Myocyte (in vitro differentiated cells): ENCODE data around the gene RNF220. TPM values are rescaled to one million over a fixed set of nuclear protein-coding genes. Genes with fewer than 3 reads are reported as not detected.
A peak's percentile ranks its signal among the peaks of the same experiment; 100 is the strongest.

Source experiments
- DNase-seq: peaks from one replicate; pipeline ENCODE4 v3.0.0-alpha.2; 2012; ENCODE audit warnings: low read depth
- polyA plus RNA-seq: library from polyadenylated mRNA; unstranded; fragments of >200 nt; gene quantifications from one replicate; pipeline ENCODE4 v1.2.1, GENCODE V29; 2012; ENCODE audit warnings: missing spikeins
- total RNA-seq: library from RNA; depleted of rRNA; stranded (reverse); fragments of >200 nt; gene quantifications from 2 replicates; pipeline ENCODE4 v1.2.3, GENCODE V29; 2014

Gene RNF220
- 129 and 153 TPM in 2 replicates for total RNA-seq
- 86.6 TPM for polyA plus RNA-seq

DNA sequence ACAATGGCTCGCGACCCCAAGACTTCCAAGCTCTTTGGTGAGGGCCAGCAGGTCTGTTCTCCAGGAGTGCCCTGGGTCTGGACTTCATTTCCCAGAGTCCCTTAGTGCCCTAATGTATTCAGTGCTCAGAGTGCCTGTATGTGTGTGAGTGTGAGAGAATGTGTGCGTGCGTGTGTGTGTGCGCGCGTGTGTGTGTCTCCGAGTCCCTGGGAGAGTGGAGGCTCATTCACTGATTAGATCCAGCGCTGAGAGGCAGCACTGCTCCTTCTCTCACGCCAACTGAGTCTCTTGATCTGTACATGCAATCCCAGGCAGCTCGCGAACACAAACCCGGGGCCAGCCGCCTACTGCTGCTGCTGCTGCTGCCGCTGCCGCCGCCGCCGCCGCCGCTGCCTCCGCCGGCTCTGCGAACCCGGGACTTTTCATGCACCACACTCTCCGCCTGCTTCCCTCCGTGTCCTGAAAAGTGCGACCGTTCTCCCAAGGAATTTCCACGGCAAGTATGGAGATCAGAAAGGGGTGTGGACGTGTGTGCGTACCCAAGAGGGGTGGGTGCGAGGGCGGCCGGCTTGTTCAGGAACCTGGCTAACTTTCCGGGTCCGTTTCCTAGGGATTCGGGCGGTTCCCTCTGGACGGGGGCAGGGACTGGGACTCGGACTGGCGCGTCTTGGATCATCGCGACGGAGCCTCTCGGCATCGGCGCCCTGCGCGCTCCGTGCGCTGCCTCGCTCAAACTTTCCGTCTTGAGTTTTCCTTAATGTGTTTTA lies at the start of gene RNF220:
Gene RNF220, plus strand, starts transcription at position 225 of the 767 bp plus-strand sequence.
- DNase-seq = peak; percentile 71

- DNase-seq = no peak
Measured at GRCh38 chr1:44355582-44356305, 49.3 kb upstream of the RNF220 start.

DNA sequence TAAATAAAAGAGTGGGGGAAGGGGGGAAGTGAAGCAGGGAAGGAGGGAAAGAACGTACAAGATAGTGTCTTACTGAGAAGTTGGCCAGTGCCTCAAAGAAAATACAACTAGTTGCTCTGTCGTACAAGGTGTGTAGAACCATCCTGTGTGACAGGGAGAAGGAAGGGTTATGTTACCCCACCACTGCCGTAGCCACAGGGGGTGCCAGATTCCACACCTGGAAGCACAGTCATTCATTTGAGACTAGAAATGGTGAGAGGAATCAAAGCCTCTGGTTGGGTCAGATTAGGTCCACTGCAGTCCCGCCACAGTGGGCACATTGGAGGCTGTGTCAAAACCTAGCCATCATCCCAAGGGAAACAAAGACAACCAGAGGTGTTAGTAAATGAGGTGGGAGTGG lies 47.3 kb upstream of the RNF220 start:
- no peak for DNase-seq

DNA sequence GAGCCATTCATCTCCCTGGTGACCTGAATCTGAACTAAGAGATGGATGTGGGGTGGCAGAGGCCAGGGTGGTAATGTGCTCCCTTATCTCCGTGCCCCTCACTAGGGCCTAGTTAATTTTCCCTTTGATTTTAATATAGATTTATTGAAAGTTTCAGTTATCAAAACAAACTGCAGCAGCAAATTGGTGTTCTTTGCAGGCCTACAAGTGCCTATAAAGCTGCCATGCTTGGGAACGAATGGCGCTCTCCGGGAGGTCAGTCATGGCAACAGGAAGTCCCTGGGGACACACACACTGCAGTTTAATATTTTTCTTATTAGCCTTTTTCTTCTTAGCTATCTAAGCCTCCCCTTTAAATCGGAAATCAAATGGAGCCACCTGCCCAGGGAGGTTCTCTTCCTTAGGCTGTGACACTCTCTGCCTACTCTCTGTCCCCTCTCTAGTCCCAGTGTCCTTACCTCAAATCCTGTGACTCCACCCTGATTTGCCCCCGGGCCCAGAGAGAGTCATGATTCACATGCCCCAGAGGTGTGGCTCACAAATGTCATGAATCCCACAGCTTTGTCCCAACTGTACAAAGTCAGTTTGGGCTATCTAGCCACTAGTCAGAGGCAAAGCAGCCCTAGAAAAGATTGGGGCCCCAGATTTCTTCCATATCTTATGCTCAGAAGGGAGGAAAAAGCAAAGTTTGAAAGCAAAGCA lies 45.7 kb upstream of the RNF220 start:
- no peak for DNase-seq

GRCh38 chr1:44361478-44361877 lies 43.6 kb upstream of the RNF220 start:
- peak; percentile 14 for DNase-seq

DNA sequence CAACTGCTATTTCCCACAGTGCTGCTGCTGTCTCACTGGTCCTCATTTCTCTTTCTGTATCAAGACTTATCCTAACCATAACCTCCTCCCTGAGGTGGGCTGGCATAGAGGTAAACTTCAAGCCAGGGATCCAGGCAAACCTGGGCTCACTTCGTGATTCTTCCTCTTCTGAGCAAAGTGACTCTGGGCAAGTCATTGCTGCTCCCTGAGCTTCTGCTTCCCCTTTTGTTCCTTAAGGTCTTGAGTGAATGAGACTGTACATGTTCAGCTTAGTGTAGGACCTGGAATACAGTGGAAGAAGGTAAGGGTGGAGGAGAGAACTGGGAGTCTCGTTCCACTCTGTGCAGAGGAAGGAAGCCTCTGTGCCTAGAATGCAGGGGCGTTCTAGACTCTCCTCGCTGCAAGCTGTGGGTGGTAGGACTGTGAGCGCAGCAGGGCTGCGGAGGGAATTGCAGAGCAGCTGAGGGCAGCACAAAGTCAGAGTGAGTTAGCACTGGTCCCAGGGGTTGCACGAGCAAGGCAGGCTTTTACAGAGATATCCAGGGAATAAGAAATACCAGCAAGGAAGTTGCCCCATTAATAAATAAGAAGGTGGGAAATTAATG lies 38.6 kb upstream of the RNF220 start:
- no peak for DNase-seq

DNA sequence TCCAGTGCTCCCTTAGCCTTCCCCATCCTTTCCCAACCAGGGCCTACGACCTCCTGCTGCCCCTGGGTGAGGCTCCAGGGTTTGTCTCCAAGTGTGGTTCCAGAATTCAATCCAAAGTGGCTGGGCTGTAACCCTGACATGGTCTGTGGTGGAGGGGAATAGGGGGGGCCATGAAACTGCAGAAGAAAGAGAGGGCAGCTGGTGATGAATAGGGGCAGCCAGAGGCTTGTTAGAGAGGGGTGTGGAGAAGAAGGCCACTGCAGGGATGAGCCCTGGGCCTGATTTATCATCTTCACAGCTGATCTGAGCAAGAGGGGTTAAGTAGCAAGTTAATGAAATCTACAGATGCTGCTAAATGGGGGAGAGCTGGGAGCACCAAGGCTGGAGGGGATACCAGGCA lies 37.1 kb upstream of the RNF220 start:
- DNase-seq = no peak

- no peak for DNase-seq
Measured at GRCh38 chr1:44368471-44369151, 36.4 kb upstream of the RNF220 start.

DNA sequence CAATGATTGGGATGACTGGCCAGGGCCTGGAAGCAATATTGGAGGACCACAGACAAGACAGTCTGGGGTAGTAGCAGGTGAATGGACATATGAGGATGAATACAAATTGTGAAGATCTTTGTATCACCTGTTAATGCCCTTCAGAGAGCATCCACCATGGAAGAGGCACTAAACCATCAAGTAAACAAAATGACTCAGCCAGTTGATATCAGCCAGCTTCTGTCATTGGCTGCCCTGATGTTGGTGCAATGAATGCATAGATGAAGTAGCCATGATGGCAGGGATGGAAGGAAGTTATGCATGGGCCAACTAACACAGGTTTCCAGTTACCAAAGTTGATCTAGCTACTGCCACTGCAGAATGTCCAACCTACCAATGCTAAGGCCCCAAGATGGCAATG lies 33.8 kb upstream of the RNF220 start:
- DNase-seq = no peak

GRCh38 chr1:44375547-44375946 lies 29.5 kb upstream of the RNF220 start:
- DNase-seq = no peak

DNA sequence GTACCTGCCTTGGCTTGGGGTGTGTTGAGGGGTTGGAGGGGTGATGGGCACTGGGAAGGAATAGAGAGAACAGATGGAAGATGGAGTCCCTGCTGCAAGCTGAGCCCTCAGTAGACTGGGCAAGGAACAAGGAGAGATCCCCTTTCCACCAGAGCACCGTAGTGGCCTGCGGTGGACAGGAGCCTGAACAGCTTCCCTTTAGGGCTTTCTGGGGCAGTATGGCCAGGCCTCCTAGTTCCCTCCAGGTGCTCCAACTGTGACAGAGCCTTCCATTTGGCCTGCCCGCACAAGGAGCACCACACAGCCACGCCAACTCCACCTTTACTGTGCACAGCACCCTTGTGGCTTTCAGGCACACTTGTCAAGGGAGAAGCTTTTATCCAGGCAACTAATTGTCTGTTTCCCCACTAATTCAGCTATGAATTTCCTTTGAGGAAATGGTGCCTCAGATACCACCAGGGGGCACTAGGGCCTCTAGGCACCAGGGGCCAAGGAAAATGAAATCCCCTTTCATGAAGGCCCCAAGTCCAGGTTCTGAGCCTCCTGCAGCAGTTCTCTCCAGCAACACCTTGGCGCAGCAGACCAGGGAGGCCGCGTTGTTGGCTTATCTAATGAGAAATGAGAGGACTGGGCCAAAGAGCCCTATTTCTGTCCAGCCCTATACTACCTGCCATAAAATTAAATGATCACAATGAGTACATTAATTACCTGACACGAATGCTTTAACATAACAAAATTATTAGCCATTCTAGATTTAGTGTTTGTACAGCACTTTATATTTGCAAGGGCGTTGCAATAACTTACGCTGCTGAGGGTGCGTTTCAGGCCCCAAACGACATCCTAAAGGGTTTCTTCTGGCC lies 26.9 kb upstream of the RNF220 start:
- DNase-seq = peak; percentile 70

DNA sequence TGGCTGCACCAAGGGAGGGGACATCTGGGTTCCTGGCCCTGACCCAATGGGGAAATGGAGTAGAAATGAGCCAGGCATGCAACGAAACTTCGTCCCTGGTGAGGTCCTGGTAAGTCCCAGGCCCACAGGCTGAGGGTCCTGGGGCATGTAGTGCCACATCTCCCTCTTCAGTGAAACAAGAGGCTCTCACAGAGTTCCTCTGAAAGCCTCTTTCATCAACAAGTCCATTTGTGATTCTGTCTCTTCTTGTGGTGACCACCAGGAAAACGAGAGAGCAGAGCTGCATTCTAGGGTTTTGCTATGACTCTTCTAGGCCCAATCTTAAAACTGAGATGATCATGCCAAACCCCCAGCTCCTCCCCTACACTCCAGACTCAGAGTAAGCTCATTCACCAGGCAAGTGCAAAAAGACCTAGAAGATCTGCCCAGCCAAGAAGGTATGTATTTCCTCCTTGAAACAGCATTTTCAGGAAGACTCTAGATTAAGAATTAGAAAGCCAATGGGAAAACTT lies 24.3 kb upstream of the RNF220 start:
- no peak for DNase-seq

- DNase-seq = no peak
Measured at GRCh38 chr1:44388551-44388950, 16.5 kb upstream of the RNF220 start.

DNA sequence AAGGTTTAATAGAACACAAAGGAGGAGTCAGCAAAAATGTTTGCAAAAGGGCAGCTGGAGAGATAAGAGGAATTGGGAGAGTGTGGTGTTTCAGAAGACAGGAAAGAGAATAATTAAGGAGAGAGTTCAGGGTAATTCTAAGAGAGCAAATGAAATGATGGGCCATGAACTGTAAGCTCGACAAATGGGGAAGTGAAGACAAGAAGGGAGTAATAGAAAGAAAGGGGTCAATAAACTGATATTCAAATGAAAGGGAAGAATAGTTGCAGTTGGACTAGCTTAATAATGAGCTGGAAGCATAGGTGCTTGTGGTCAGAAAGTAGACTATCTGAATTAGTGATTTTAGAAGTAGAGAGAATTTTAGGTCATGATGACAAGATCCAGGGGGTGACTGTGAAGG lies 15.6 kb upstream of the RNF220 start:
- DNase-seq = no peak

- DNase-seq = peak; percentile 96
Measured at GRCh38 chr1:44390277-44390676, 14.8 kb upstream of the RNF220 start.

- DNase-seq = no peak
Measured at GRCh38 chr1:44401256-44402228, 3.5 kb upstream of the RNF220 start.

DNA sequence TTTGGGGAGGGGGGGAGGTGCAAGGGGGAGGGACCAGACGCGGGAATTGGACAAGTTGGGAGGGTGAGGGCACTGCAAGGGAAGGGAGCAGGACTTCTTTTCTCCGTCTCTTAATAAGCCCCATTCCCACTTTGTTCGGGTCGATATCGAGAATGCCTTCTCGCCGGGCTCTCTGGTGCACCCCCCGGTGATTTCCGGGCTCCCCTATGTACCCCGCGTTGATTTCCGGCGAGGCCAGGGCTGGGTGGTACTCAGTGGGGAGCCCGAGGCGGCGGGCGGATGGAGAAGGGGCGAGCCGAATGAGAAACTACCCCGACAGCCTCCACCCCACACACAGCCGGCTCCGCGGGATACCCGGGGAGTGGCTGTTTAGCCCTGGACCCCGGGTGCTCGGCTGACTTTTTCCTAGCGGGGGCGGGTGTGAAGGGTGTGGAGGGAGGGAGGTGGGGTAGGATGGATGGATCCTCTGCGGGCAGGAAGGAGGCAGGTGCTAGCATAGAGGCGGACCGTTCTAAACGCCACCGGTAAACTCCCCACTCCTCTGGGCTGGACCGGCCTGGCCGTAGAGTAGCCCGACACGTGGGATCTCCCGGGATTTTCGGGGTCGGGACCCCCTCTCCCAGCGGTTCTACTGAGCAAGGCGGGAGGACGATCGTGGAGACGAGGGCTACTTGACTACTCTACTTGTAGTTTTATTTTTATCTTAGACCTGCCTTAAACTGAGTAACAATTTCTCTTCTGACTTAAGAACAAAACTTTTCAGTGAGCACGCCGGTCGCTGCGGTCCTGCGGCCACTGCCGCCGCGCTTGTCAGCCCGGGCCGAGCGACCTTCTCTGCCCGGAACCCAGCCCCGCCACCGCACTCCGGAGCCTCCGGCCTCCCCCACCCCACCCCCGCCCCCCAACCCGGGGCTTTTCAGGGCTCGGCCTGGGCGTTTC lies 1.0 kb downstream of the RNF220 start:
- peak; percentile 23 for DNase-seq
